ENCODE data around the gene LTBP3.
"Not testable (repeated sequence)": the region's sequence is repeated elsewhere in the genome, so short reads cannot be mapped to it uniquely, and the experiment has no call there.

LTBP3 gene

GRCh38 chr11:65569973-65570918, 12.1 kb upstream of the LTBP3 start, which contains the start of gene ZNRD2:
TSS of gene ZNRD2 (plus strand) at chr11:65570477. CDS start at chr11:65570492, 15 bp downstream.
- TF ChIP-seq, protein P1, sequence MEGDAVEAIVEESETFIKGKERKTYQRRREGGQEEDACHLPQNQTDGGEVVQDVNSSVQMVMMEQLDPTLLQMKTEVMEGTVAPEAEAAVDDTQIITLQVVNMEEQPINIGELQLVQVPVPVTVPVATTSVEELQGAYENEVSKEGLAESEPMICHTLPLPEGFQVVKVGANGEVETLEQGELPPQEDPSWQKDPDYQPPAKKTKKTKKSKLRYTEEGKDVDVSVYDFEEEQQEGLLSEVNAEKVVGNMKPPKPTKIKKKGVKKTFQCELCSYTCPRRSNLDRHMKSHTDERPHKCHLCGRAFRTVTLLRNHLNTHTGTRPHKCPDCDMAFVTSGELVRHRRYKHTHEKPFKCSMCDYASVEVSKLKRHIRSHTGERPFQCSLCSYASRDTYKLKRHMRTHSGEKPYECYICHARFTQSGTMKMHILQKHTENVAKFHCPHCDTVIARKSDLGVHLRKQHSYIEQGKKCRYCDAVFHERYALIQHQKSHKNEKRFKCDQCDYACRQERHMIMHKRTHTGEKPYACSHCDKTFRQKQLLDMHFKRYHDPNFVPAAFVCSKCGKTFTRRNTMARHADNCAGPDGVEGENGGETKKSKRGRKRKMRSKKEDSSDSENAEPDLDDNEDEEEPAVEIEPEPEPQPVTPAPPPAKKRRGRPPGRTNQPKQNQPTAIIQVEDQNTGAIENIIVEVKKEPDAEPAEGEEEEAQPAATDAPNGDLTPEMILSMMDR (conservative IDR thresholded peaks at IDR 0.05; ENCODE audit: low read depth): peak; percentile 71
- POLR2A ChIA-PET (ENCODE audit: low non-redundant PET): interaction anchor here (1.2 kb wide), 1 partner anchor 30 kb away, joined by 10 read pairs; no protein-coding TSS in a partner anchor
- H3K27ac ChIP-seq: peak within 1 kb of the TSS; percentile 98
- DNase-seq (ENCODE audit: low spot score): peak; percentile 94
- CTCF ChIA-PET: interaction anchor here (0.6 to 4.7 kb wide), 5 partner anchors 10 to 1107 kb away, joined by 3 to 95 read pairs (median 3); no protein-coding TSS in a partner anchor

GRCh38 chr11:65569164-65569972, 11.2 kb upstream of the LTBP3 start:
- ChIA-PET POLR2A (ENCODE audit: low non-redundant PET) (interaction anchor here (1.2 kb wide), 1 partner anchor 29 kb away, joined by 10 read pairs; no protein-coding TSS in a partner anchor), CTCF (interaction anchor here (0.6 to 4.7 kb wide), 2 partner anchors 29 to 1108 kb away, joined by 3 to 95 read pairs; no protein-coding TSS in a partner anchor)

GRCh38 chr11:65565624-65566453, 7.7 kb upstream of the LTBP3 start:
- POLR2A ChIA-PET (ENCODE audit: low non-redundant PET): interaction anchor here (0.6 kb wide), 1 partner anchor 23 kb away, joined by 3 read pairs; no protein-coding TSS in a partner anchor
- CTCF ChIA-PET: interaction anchor here (0.8 to 1.1 kb wide), 4 partner anchors 18 to 28 kb away, joined by 3 to 6 read pairs (median 3); no protein-coding TSS in a partner anchor
- DNase-seq (ENCODE audit: low spot score): no peak
- TF ChIP-seq, protein P1 (conservative IDR thresholded peaks at IDR 0.05; ENCODE audit: low read depth): no peak
- peak overlapping the region; percentile 52 for H3K27ac ChIP-seq

More at GRCh38 chr11:65569164-65569972, 11.2 kb upstream of the LTBP3 start:
- peak overlapping the region; percentile 98 for H3K27ac ChIP-seq
- TF ChIP-seq, protein P1 (conservative IDR thresholded peaks at IDR 0.05; ENCODE audit: low read depth): no peak
- DNase-seq (ENCODE audit: low spot score): no peak

DNA sequence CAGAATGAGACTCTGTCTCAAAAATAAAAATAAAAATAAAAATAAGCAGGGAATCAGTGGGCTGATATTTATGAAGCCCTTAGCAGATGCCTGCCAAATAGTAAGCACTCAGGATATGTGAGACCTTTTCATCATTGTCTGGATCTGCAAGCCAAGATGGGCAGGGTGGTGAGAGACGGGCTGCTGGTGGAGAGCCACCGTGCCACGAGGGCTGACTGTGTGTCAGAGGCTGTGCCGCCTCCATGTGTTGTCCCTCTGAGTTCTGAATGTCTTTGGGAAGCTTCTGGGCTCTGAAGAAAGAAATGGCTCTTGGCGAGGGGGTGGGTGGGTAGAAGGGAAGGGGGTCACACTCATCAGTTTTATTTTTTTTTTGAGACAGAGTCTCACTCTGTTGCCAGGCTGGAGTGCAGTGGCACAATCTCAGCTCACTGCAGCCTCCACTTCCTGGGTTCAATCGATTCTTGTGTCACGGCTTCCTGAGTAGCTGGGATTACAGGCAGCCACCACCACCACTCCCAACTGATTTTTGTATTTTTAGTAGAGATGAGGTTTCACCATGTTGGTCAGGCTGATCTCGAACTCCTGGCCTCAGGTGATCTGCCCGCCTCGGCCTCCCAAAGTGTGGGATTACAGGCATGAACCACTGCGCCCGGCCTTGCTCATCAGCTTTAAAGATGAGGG, 6.9 kb upstream of the LTBP3 start:
- POLR2A ChIA-PET (ENCODE audit: low non-redundant PET); DNase-seq (ENCODE audit: low spot score): not testable (repeated sequence)
- CTCF ChIA-PET: interaction anchor here (0.6 to 1.0 kb wide), 2 partner anchors 16 to 29 kb away, joined by 3 read pairs; no protein-coding TSS in a partner anchor
- peak overlapping the region; percentile 52 for H3K27ac ChIP-seq

DNA sequence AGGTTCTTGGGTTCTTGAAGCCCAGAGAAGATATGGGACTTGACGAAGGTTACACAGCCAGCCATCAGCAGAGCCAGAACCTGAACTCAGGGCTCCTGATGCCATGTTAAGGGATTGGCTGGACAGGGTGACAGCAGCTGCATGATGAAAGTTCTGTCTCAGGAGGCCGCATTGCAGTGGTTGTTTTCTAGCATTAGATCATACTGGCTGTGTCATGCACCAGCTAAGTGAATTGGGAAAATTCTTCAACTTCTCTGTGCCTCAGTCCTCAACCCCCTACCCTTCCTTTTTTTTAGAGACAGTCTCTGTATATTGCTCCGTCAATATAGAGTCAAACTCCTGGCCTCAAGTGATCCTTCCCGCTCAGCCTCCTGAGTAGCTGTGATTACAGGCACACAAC, 5.4 kb upstream of the LTBP3 start:
- ChIA-PET CTCF (interaction anchor here (0.6 to 0.9 kb wide), 2 partner anchors 30 to 95 kb away, joined by 3 to 4 read pairs; no protein-coding TSS in a partner anchor), POLR2A (ENCODE audit: low non-redundant PET) (interaction anchor here (0.9 kb wide), 1 partner anchor 22 kb away, joined by 4 read pairs; no protein-coding TSS in a partner anchor)
- TF ChIP-seq, protein P1 (conservative IDR thresholded peaks at IDR 0.05; ENCODE audit: low read depth): no peak

More for the DNA sequence above, 5.4 kb upstream of the LTBP3 start:
- DNase-seq (ENCODE audit: low spot score): no peak
- peak overlapping the region; percentile 9; the same call in 1 of the 2 replicates for H3K27ac ChIP-seq

All from RWPE1 (cell line).